Astrocyte (in vitro differentiated cells and primary cell): ENCODE data around the gene NOG. TPM values are rescaled to one million over a fixed set of nuclear protein-coding genes. Genes with fewer than 3 reads are reported as not detected.
A peak's percentile ranks its signal among the peaks of the same experiment; 100 is the strongest.

Source experiments
- DNase-seq: peaks from one replicate; pipeline ENCODE4 v3.0.0-alpha.2; 2010; ENCODE audit warnings: low read depth
- FAIRE-seq: peaks from 2 replicates; lab custom pipeline; 2011; peaks lifted over from hg19 to GRCh38; lab: Jason Lieb, UNC
- H2AFZ ChIP-seq: 2 replicates; pipeline ENCODE4 v1.6.0; 2012; ENCODE audit warnings: low read depth, low read length, inconsistent platforms
- H3K27ac ChIP-seq: 2 replicates; pipeline ENCODE4 v1.5.1; 2011; ENCODE audit warnings: low read depth, low read length, inconsistent platforms
- H3K27me3 ChIP-seq: 2 replicates; pipeline ENCODE4 v1.6.0; 2011; ENCODE audit warnings: low read length, inconsistent platforms; ENCODE audit not compliant: insufficient read depth
- H3K36me3 ChIP-seq: 2 replicates; pipeline ENCODE4 v1.5.1; 2011; ENCODE audit warnings: low read length, inconsistent platforms; ENCODE audit not compliant: insufficient read depth
- H3K4me1 ChIP-seq: 2 replicates; pipeline ENCODE4 v1.5.1; 2011; ENCODE audit warnings: low read length, inconsistent platforms; ENCODE audit not compliant: insufficient read depth
- H3K4me2 ChIP-seq: 2 replicates; pipeline ENCODE4 v1.6.0; 2012; ENCODE audit warnings: low read length, inconsistent platforms
- H3K4me3 ChIP-seq: 2 replicates; pipeline ENCODE4 v1.5.1; 2011; ENCODE audit warnings: low read depth, mild to moderate bottlenecking, low read length, inconsistent platforms; ENCODE audit not compliant: insufficient read depth
- H3K79me2 ChIP-seq: 2 replicates; pipeline ENCODE4 v1.6.0; 2012; ENCODE audit warnings: mild to moderate bottlenecking, low read length, inconsistent platforms; ENCODE audit not compliant: insufficient read depth
- H3K9ac ChIP-seq: 2 replicates; pipeline ENCODE4 v1.6.0; 2012; ENCODE audit warnings: mild to moderate bottlenecking, low read length, inconsistent platforms
- H3K9me3 ChIP-seq: 2 replicates; pipeline ENCODE4 v1.5.1; 2012; ENCODE audit warnings: low read depth, mild to moderate bottlenecking, low read length, inconsistent platforms; ENCODE audit not compliant: insufficient read depth
- H4K20me1 ChIP-seq: 2 replicates; pipeline ENCODE4 v1.6.0; 2012; ENCODE audit warnings: low read length, inconsistent platforms; ENCODE audit not compliant: insufficient read depth
- H3K27ac Mint-ChIP-seq: one replicate; pipeline ENCODE4 v1.8.0; 2021; ENCODE audit warnings: mild to moderate bottlenecking, mixed read lengths; ENCODE audit not compliant: unreplicated experiment
- H3K27me3 Mint-ChIP-seq: one replicate; pipeline ENCODE4 v1.8.0; 2021; ENCODE audit warnings: low read depth, mixed read lengths; ENCODE audit not compliant: unreplicated experiment
- H3K36me3 Mint-ChIP-seq: one replicate; pipeline ENCODE4 v1.8.0; 2021; ENCODE audit warnings: low read depth, mixed read lengths; ENCODE audit not compliant: unreplicated experiment
- H3K4me1 Mint-ChIP-seq: one replicate; pipeline ENCODE4 v1.8.0; 2021; ENCODE audit warnings: low read depth, mixed read lengths; ENCODE audit not compliant: unreplicated experiment
- H3K4me3 Mint-ChIP-seq: one replicate; pipeline ENCODE4 v1.8.0; 2021; ENCODE audit warnings: mild to moderate bottlenecking, moderate library complexity, mixed read lengths; ENCODE audit not compliant: unreplicated experiment
- H3K9me3 Mint-ChIP-seq: one replicate; pipeline ENCODE4 v1.8.0; 2021; ENCODE audit warnings: mild to moderate bottlenecking, mixed read lengths; ENCODE audit not compliant: unreplicated experiment
- EZH2 ChIP-seq: IDR thresholded peaks from 2 replicates; pipeline ENCODE4 v1.6.1; 2012; ENCODE audit warnings: mild to moderate bottlenecking, low read length, inconsistent platforms; ENCODE audit not compliant: insufficient read depth
- total RNA-seq: library from RNA; stranded (reverse); gene quantifications from 2 replicates; pipeline ENCODE4 v1.2.1, GENCODE V29; 2021
- TF ChIP-seq, protein P1 (sequence below): IDR thresholded peaks from 2 replicates; pipeline ENCODE4 v1.5.1; 2011; ENCODE audit warnings: low read depth, mild to moderate bottlenecking, inconsistent platforms, low read length, moderate library complexity; ENCODE audit not compliant: insufficient read depth

The NOG gene
- total RNA-seq, 1 donor from 2014 or later: 23.0 TPM

GRCh38 chr17:56592487-56593085 lies 913 bp upstream of the NOG start:
- FAIRE-seq (no peak), DNase-seq (peak; percentile 39)
- H3K4me1 Mint-ChIP-seq: peaks cover 9% of the 10 kb centered on the region
- peak overlapping the region; percentile 47 for H3K4me3 ChIP-seq
- H3K36me3 ChIP-seq: no peaks in the 10 kb centered on the region
- H3K27ac ChIP-seq: no peak overlapping the region
- H3K9me3 Mint-ChIP-seq: peaks cover 4% of the 10 kb centered on the region
- H3K4me3 Mint-ChIP-seq: peak overlapping the region; percentile 91
- peaks cover 19% of the 10 kb centered on the region for H3K4me1 ChIP-seq
- H3K9ac ChIP-seq: peak overlapping the region; percentile 18
- peak overlapping the region; percentile 77 for H2AFZ ChIP-seq
- no peaks in the 10 kb centered on the region for H3K9me3 ChIP-seq
- peak overlapping the region; percentile 21 for H3K27ac Mint-ChIP-seq
- H3K79me2 ChIP-seq: no peaks in the 10 kb centered on the region
- H3K27me3 ChIP-seq: peaks cover 34% of the 10 kb centered on the region
- no peaks in the 10 kb centered on the region for H3K36me3 Mint-ChIP-seq
- H3K4me2 ChIP-seq: peak overlapping the region; percentile 94
- H3K27me3 Mint-ChIP-seq: peaks cover 19% of the 10 kb centered on the region
- TF ChIP-seq, protein P1, sequence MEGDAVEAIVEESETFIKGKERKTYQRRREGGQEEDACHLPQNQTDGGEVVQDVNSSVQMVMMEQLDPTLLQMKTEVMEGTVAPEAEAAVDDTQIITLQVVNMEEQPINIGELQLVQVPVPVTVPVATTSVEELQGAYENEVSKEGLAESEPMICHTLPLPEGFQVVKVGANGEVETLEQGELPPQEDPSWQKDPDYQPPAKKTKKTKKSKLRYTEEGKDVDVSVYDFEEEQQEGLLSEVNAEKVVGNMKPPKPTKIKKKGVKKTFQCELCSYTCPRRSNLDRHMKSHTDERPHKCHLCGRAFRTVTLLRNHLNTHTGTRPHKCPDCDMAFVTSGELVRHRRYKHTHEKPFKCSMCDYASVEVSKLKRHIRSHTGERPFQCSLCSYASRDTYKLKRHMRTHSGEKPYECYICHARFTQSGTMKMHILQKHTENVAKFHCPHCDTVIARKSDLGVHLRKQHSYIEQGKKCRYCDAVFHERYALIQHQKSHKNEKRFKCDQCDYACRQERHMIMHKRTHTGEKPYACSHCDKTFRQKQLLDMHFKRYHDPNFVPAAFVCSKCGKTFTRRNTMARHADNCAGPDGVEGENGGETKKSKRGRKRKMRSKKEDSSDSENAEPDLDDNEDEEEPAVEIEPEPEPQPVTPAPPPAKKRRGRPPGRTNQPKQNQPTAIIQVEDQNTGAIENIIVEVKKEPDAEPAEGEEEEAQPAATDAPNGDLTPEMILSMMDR: peak; percentile 52
- no peak for TF ChIP-seq EZH2
- no peaks in the 10 kb centered on the region for H4K20me1 ChIP-seq

- Mint-ChIP-seq H3K27ac (no peak overlapping the region), H3K9me3 (peaks cover 4% of the 10 kb centered on the region), H3K36me3 (no peaks in the 10 kb centered on the region), H3K4me3 (peak overlapping the region; percentile 91), H3K27me3 (peaks cover 19% of the 10 kb centered on the region), H3K4me1 (peaks cover 11% of the 10 kb centered on the region)
- H3K79me2 ChIP-seq: no peaks in the 10 kb centered on the region
- H3K4me3 ChIP-seq: peak overlapping the region; percentile 57
- H3K4me1 ChIP-seq: peaks cover 25% of the 10 kb centered on the region
- H2AFZ ChIP-seq: peak overlapping the region; percentile 77
- no peaks in the 10 kb centered on the region for H3K36me3 ChIP-seq
- peak overlapping the region; percentile 68 for H3K9ac ChIP-seq
- H3K4me2 ChIP-seq: peak overlapping the region; percentile 94
- no peak for TF ChIP-seq EZH2
- TF ChIP-seq, protein P1: no peak
- no peak overlapping the region for H3K27ac ChIP-seq
- no peaks in the 10 kb centered on the region for H4K20me1 ChIP-seq
- peak; percentile 39 for DNase-seq
- no peak for FAIRE-seq
- peaks cover 34% of the 10 kb centered on the region for H3K27me3 ChIP-seq
- no peaks in the 10 kb centered on the region for H3K9me3 ChIP-seq
These were observed 333 bp upstream of the NOG start for GRCh38 chr17:56593086-56593645.
